HEK293 (cell line): Measurements from ENCODE around the gene PANK2.

Source experiments
- CTCF ChIA-PET: fragments of 350-600 bp; formaldehyde crosslinking; extraction: SDS; loops from one replicate; lab custom pipeline; 2021; ENCODE audit warnings: antibody characterized with exemption; lab: Yijun Ruan, JAX
- POLR2A ChIA-PET: fragments of 300-600 bp; formaldehyde crosslinking; extraction: SDS; loops from one replicate; lab custom pipeline; 2020; ENCODE audit warnings: antibody characterized with exemption, inconsistent platforms; lab: Yijun Ruan, JAX
- H3K27ac ChIP-seq: fragments of 200-500 bp; sonication (Bioruptor generic); 2 replicates; pipeline ENCODE4 v1.5.1; 2014; ENCODE audit warnings: low read depth, low read length, control low read depth, inconsistent platforms; ENCODE audit errors: extremely low read depth
- H3K36me3 ChIP-seq, 2 experiments: fragments of 200-500 bp in 1 of 2; sonication (Bioruptor generic) in 1 of 2; 1 replicate in 1 of 2; 2 replicates in 1 of 2; pipeline ENCODE4 v1.5.1; 2014 to 2017; ENCODE audit warnings: inconsistent platforms in 2 of 2, low read length in 2 of 2; ENCODE audit not compliant: control insufficient read depth in 2 of 2, insufficient read depth in 1 of 2
- H3K4me1 ChIP-seq: fragments of 200-500 bp; sonication (Bioruptor generic); 2 replicates; pipeline ENCODE4 v1.5.1; 2014; ENCODE audit warnings: mild to moderate bottlenecking, low read length, inconsistent platforms; ENCODE audit not compliant: control insufficient read depth, insufficient read depth
- H3K4me3 ChIP-seq: 2 replicates; pipeline ENCODE4 v1.5.1; 2011; ENCODE audit warnings: low read depth, mild to moderate bottlenecking, control low read depth, low read length, moderate library complexity
- H3K9me3 ChIP-seq: fragments of 200-500 bp; sonication (Bioruptor generic); 2 replicates; pipeline ENCODE4 v1.5.1; 2014; ENCODE audit warnings: low read depth, low read length, inconsistent platforms; ENCODE audit not compliant: control insufficient read depth, insufficient read depth
- AEBP2 ChIP-seq: fragments of 450-650 bp; formaldehyde crosslinking; IDR thresholded peaks from 2 replicates; pipeline ENCODE4 v1.5.1; 2016; ENCODE audit warnings: missing biosample characterization, missing genetic modification characterization, borderline replicate concordance
- GFI1B ChIP-seq: fragments of 450-650 bp; formaldehyde crosslinking; IDR thresholded peaks from 2 replicates; pipeline ENCODE4 v1.5.1; 2016; ENCODE audit warnings: missing biosample characterization, missing genetic modification characterization
- KLF1 ChIP-seq: fragments of 450-650 bp; formaldehyde crosslinking; IDR thresholded peaks from 2 replicates; pipeline ENCODE4 v1.5.1; 2016; ENCODE audit warnings: missing biosample characterization, missing genetic modification characterization
- KLF8 ChIP-seq: fragments of 450-650 bp; formaldehyde crosslinking; IDR thresholded peaks from 2 replicates; pipeline ENCODE4 v1.5.1; 2016; ENCODE audit warnings: missing biosample characterization, missing genetic modification characterization
- ZBTB17 ChIP-seq: fragments of 450-650 bp; formaldehyde crosslinking; IDR thresholded peaks from 2 replicates; pipeline ENCODE4 v1.5.1; 2016; ENCODE audit warnings: missing biosample characterization, missing genetic modification characterization
- ZBTB21 ChIP-seq: fragments of 450-650 bp; formaldehyde crosslinking; IDR thresholded peaks from 2 replicates; pipeline ENCODE4 v1.5.1; 2017; ENCODE audit warnings: missing biosample characterization, missing genetic modification characterization
- ZBTB48 ChIP-seq: fragments of 450-650 bp; formaldehyde crosslinking; IDR thresholded peaks from 2 replicates; pipeline ENCODE4 v1.5.1; 2016; ENCODE audit warnings: missing biosample characterization, missing genetic modification characterization
- ZBTB8A ChIP-seq: fragments of 450-650 bp; formaldehyde crosslinking; IDR thresholded peaks from 2 replicates; pipeline ENCODE4 v1.5.1; 2016; ENCODE audit warnings: missing biosample characterization, missing genetic modification characterization
- ZNF138 ChIP-seq: fragments of 450-650 bp; formaldehyde crosslinking; IDR thresholded peaks from 2 replicates; pipeline ENCODE4 v1.5.1; 2016; ENCODE audit warnings: missing biosample characterization, missing genetic modification characterization, borderline replicate concordance
- ZNF148 ChIP-seq: fragments of 450-650 bp; formaldehyde crosslinking; IDR thresholded peaks from 2 replicates; pipeline ENCODE4 v1.5.0; 2017; ENCODE audit warnings: missing biosample characterization, missing genetic modification characterization, borderline replicate concordance
- ZNF23 ChIP-seq: fragments of 450-650 bp; formaldehyde crosslinking; IDR thresholded peaks from 2 replicates; pipeline ENCODE4 v1.5.1; 2016; ENCODE audit warnings: missing biosample characterization, missing genetic modification characterization, borderline replicate concordance
- ZNF292 ChIP-seq: fragments of 450-650 bp; formaldehyde crosslinking; IDR thresholded peaks from 2 replicates; pipeline ENCODE4 v1.5.1; 2016; ENCODE audit warnings: low read depth, missing biosample characterization, missing genetic modification characterization, borderline replicate concordance
- ZNF311 ChIP-seq: fragments of 450-650 bp; formaldehyde crosslinking; IDR thresholded peaks from 2 replicates; pipeline ENCODE4 v1.5.1; 2017; ENCODE audit warnings: missing biosample characterization, missing genetic modification characterization, borderline replicate concordance
- ZNF37A ChIP-seq: fragments of 450-650 bp; IDR thresholded peaks from 2 replicates; pipeline ENCODE4 v1.5.1; 2018; ENCODE audit warnings: missing biosample characterization, missing genetic modification characterization
- ZNF501 ChIP-seq: fragments of 450-650 bp; formaldehyde crosslinking; IDR thresholded peaks from 2 replicates; pipeline ENCODE4 v1.5.1; 2016; ENCODE audit warnings: missing biosample characterization, missing genetic modification characterization
- ZNF560 ChIP-seq: fragments of 450-650 bp; formaldehyde crosslinking; IDR thresholded peaks from 2 replicates; pipeline ENCODE4 v1.5.1; 2017; ENCODE audit warnings: missing biosample characterization, missing genetic modification characterization, borderline replicate concordance
- ZNF596 ChIP-seq: fragments of 450-650 bp; IDR thresholded peaks from 2 replicates; pipeline ENCODE4 v1.5.0; 2018; ENCODE audit warnings: missing biosample characterization, mild to moderate bottlenecking, missing genetic modification characterization, moderate library complexity
- ZNF658 ChIP-seq: fragments of 450-650 bp; formaldehyde crosslinking; IDR thresholded peaks from 2 replicates; pipeline ENCODE4; 2016; ENCODE audit warnings: missing biosample characterization, missing genetic modification characterization
- ZNF776 ChIP-seq: fragments of 450-650 bp; formaldehyde crosslinking; IDR thresholded peaks from 2 replicates; pipeline ENCODE4 v1.5.0; 2017; ENCODE audit warnings: missing biosample characterization, missing genetic modification characterization, borderline replicate concordance
- ZXDB ChIP-seq: fragments of 450-650 bp; formaldehyde crosslinking; IDR thresholded peaks from 2 replicates; pipeline ENCODE4 v1.5.1; 2016; ENCODE audit warnings: missing biosample characterization, missing genetic modification characterization
- TF ChIP-seq, protein P1 (sequence below): fragments of 450-650 bp; formaldehyde crosslinking; optimal IDR thresholded peaks from 2 replicates; pipeline ENCODE3; 2016; ENCODE audit warnings: missing biosample characterization, mild to moderate bottlenecking, missing genetic modification characterization

The PANK2 gene

GRCh38 chr20:3854462-3854871 lies 34.7 kb upstream of the PANK2 start:
- Histone ChIP-seq H3K4me3 (no peak overlapping the region), H3K27ac (no peak overlapping the region), H3K9me3 (no peaks in the 10 kb centered on the region), H3K4me1 (no peaks in the 10 kb centered on the region), H3K36me3 (peaks cover 36 to 44% of the 10 kb centered on the region in 2 experiments)
- ChIA-PET POLR2A (interaction anchor here (0.6 to 1.7 kb wide), 9 partner anchors 9 to 581 kb away, joined by 3 to 8 read pairs (median 3); partner anchors contain the start of genes AP5S1, ATRN, CDC25B and SPEF1), CTCF (interaction anchor here (0.5 to 2.8 kb wide), 21 partner anchors 10 to 203 kb away, joined by 3 to 26 read pairs (median 4); partner anchors contain the start of genes AP5S1, CDC25B, CENPB and SPEF1)
- no peak for TF ChIP-seq ZBTB21 (tag by site-specific recombination)
- no peak for TF ChIP-seq ZNF23 (tag by site-specific recombination)

GRCh38 chr20:3857405-3857804 lies 31.8 kb upstream of the PANK2 start:
- H3K27ac ChIP-seq, result no peak overlapping the region
- POLR2A ChIA-PET, result interaction anchor here (0.5 kb wide), 1 partner anchor 94 kb away, joined by 5 read pairs; no protein-coding TSS in a partner anchor
- CTCF ChIA-PET, result interaction anchor here (1.1 to 2.8 kb wide), 2 partner anchors 8 to 37 kb away, joined by 3 to 26 read pairs; partner anchors contain the start of gene AP5S1
- no peaks in the 10 kb centered on the region for H3K9me3 ChIP-seq
- peaks cover 59 to 63% of the 10 kb centered on the region in 2 experiments for H3K36me3 ChIP-seq
- no peaks in the 10 kb centered on the region for H3K4me1 ChIP-seq
- TF ChIP-seq ZNF776 (tag by site-specific recombination) (no peak), ZNF501 (tag by site-specific recombination) (no peak), ZXDB (tag by site-specific recombination) (no peak), GFI1B (no peak), ZNF148 (no peak), ZNF23 (tag by site-specific recombination) (no peak), ZNF37A (no peak), ZBTB8A (tag by site-specific recombination) (no peak)
- no peak overlapping the region for H3K4me3 ChIP-seq

- TF ChIP-seq KLF1 (tag by site-specific recombination), result no peak
- no peak for TF ChIP-seq ZBTB17 (tag by site-specific recombination)
- no peak for TF ChIP-seq ZNF292 (tag by site-specific recombination)
- no peak for TF ChIP-seq ZNF560 (tag by site-specific recombination)
- TF ChIP-seq KLF8 (tag by site-specific recombination), result no peak
- CTCF ChIA-PET, result interaction anchor here (0.7 to 1.1 kb wide), 2 partner anchors 38 to 90 kb away, joined by 3 to 6 read pairs; partner anchors contain the start of gene AP5S1
- Histone ChIP-seq H3K4me1 (no peaks in the 10 kb centered on the region), H3K4me3 (no peak overlapping the region), H3K27ac (no peak overlapping the region), H3K36me3 (peaks cover 70 to 72% of the 10 kb centered on the region in 2 experiments), H3K9me3 (no peaks in the 10 kb centered on the region)
- POLR2A ChIA-PET, result interaction anchor here (0.6 to 1.3 kb wide), 4 partner anchors 9 to 74 kb away, joined by 3 read pairs; partner anchors contain the start of gene CDC25B
Measured at GRCh38 chr20:3858689-3859088, 30.5 kb upstream of the PANK2 start.

DNA sequence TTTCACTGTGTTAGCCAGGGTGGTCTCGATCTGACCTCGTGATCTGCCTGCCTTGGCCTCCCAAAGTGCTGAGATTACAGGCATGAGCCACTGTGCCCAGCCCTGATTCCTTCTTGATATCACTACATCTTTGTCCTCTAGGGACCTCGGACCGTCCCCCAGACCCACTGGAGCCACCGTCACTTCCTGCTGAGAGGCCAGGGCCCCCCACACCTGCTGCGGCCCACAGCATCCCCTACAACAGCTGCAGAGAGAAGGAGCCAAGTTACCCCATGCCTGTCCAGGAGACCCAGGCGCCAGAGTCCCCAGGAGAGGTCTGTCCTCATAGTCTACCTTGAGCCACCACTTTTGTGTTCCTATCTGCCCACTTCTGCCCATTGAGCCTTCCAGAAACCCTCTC lies 28.0 kb upstream of the PANK2 start:
- no peak overlapping the region for H3K4me3 ChIP-seq
- H3K4me1 ChIP-seq, result no peaks in the 10 kb centered on the region
- CTCF ChIA-PET, result interaction anchor here (0.7 kb wide), 1 partner anchor 365 kb away, joined by 3 read pairs; no protein-coding TSS in a partner anchor
- POLR2A ChIA-PET, result no interaction called here
- no peaks in the 10 kb centered on the region for H3K9me3 ChIP-seq
- H3K36me3 ChIP-seq, result peaks cover 63 to 87% of the 10 kb centered on the region in 2 experiments
- no peak overlapping the region for H3K27ac ChIP-seq
- TF ChIP-seq, protein P1, sequence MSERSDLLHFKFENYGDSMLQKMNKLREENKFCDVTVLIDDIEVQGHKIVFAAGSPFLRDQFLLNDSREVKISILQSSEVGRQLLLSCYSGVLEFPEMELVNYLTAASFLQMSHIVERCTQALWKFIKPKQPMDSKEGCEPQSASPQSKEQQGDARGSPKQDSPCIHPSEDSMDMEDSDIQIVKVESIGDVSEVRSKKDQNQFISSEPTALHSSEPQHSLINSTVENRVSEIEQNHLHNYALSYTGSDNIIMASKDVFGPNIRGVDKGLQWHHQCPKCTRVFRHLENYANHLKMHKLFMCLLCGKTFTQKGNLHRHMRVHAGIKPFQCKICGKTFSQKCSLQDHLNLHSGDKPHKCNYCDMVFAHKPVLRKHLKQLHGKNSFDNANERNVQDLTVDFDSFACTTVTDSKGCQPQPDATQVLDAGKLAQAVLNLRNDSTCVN (tag by site-specific recombination), result no peak
- TF ChIP-seq ZNF138 (tag by site-specific recombination), result no peak
- TF ChIP-seq ZNF311, result no peak
- no peak for TF ChIP-seq ZNF596 (tag by site-specific recombination)
- no peak for TF ChIP-seq AEBP2 (tag by site-specific recombination)
- TF ChIP-seq ZNF658, result no peak
- TF ChIP-seq ZBTB48, result no peak
